GM21515 (cell line): Measurements from ENCODE around the gene DPM2.
A peak's percentile ranks its signal among the peaks of the same experiment; 100 is the strongest.

Experiments
- ATAC-seq: cut with Tn5 transposase; IDR thresholded peaks from one replicate; pipeline ENCODE4 v1.9.1; 2021; ENCODE audit not compliant: unreplicated experiment

The DPM2 gene

GRCh38 chr9:127920794-127921193 is 16.9 kb downstream of the DPM2 start:
- no peak for ATAC-seq

GRCh38 chr9:127919253-127919815 is 18.3 kb downstream of the DPM2 start:
- no peak for ATAC-seq

- no peak for ATAC-seq
These were observed 19.2 kb downstream of the DPM2 start for GRCh38 chr9:127918183-127919107.

- ATAC-seq = no peak
These were observed 20.1 kb downstream of the DPM2 start for GRCh38 chr9:127917603-127918002.

GRCh38 chr9:127916720-127917581 is 20.7 kb downstream of the DPM2 start, which contains the start of gene ST6GALNAC4:
Gene ST6GALNAC4, minus strand, starts transcription at chr9:127917041. Its CDS starts 622 bp downstream, at chr9:127916419.
- ATAC-seq = peak; percentile 71

GRCh38 chr9:127915801-127916719 is 21.6 kb downstream of the DPM2 start:
- ATAC-seq = no peak

- ATAC-seq = no peak
These were observed 22.3 kb downstream of the DPM2 start for GRCh38 chr9:127915325-127915752.

- ATAC-seq = no peak
These were observed 24.0 kb downstream of the DPM2 start for GRCh38 chr9:127913682-127914081.

- no peak for ATAC-seq
These were observed 24.8 kb downstream of the DPM2 start for GRCh38 chr9:127912882-127913281.

- ATAC-seq = no peak
These were observed 25.4 kb downstream of the DPM2 start for GRCh38 chr9:127912296-127912695.

- ATAC-seq = peak; percentile 2
These were observed 26.9 kb downstream of the DPM2 start for GRCh38 chr9:127910613-127911205.

GRCh38 chr9:127909839-127910273 is 27.8 kb downstream of the DPM2 start:
- no peak for ATAC-seq

GRCh38 chr9:127908660-127908926 is 29.1 kb downstream of the DPM2 start:
- ATAC-seq = no peak

- ATAC-seq = no peak
These were observed 29.6 kb downstream of the DPM2 start for GRCh38 chr9:127907867-127908659.

GRCh38 chr9:127905788-127906191 is 31.9 kb downstream of the DPM2 start:
- ATAC-seq = no peak

- ATAC-seq = no peak
These were observed 32.5 kb downstream of the DPM2 start for GRCh38 chr9:127905004-127905728.

GRCh38 chr9:127904561-127905003 is 33.1 kb downstream of the DPM2 start:
- ATAC-seq = no peak
